Fibroblast of mammary gland (primary cell): ENCODE results near the gene PRF1.

Experiments
- DNase-seq: peaks from one replicate; pipeline ENCODE4 v3.0.0-alpha.2; 2010; ENCODE audit warnings: low read depth
- H3K4me3 ChIP-seq: 2 replicates; pipeline ENCODE4 v1.5.1; 2011; ENCODE audit warnings: low read depth, mild to moderate bottlenecking, low read length, moderate library complexity; ENCODE audit not compliant: control insufficient read depth
- TF ChIP-seq, protein P1 (sequence below): conservative IDR thresholded peaks from 2 replicates; pipeline ENCODE4 v1.5.1; 2011; ENCODE audit warnings: low read depth, low read length, inconsistent platforms; ENCODE audit not compliant: control insufficient read depth, insufficient read depth

The PRF1 gene

DNA sequence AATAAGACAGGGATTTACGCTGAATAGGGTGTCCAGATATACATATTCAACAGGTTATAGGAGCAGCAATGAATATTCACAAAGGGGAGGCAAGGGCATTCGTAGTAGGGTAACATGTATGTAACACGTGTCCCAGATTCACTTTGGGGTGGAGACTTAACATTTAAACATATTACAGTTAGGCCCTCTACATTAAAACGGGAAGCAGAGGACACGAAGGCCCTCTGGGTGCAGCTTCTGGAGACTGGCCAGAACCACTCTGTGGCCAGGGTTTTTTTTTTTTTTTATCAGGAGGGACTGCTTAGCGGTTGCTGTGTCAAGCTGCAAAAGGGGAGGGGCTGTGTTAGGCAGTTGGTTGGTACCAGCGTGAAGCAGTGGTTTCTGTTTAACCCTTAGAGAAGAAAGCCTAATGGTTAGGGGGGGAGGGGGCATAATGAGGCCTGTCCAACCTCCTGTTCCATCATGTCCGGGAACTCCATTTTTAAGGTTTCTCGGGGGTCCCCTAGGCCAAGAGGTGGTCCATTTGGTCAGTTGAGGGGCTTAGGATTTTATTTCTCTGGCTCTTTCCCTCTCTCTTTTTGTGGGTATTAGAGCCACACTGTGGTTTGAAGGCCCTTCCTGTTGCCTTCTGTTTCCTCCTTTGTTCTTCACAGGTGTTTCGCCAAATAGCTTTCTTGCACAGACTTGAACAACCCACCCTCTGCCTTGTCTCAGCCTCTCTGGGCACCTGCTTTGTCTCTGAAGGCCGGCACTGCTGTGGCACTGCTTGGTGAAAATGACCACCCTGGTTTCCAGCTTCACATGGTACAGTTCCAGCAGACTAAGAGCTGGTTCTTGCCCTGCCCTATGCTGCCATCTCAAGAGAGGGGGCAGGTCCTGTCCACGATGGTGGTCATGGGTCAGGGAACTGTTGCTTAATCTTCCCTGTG is 26.4 kb downstream of the PRF1 start:
- TF ChIP-seq, protein P1, sequence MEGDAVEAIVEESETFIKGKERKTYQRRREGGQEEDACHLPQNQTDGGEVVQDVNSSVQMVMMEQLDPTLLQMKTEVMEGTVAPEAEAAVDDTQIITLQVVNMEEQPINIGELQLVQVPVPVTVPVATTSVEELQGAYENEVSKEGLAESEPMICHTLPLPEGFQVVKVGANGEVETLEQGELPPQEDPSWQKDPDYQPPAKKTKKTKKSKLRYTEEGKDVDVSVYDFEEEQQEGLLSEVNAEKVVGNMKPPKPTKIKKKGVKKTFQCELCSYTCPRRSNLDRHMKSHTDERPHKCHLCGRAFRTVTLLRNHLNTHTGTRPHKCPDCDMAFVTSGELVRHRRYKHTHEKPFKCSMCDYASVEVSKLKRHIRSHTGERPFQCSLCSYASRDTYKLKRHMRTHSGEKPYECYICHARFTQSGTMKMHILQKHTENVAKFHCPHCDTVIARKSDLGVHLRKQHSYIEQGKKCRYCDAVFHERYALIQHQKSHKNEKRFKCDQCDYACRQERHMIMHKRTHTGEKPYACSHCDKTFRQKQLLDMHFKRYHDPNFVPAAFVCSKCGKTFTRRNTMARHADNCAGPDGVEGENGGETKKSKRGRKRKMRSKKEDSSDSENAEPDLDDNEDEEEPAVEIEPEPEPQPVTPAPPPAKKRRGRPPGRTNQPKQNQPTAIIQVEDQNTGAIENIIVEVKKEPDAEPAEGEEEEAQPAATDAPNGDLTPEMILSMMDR: no peak
- peak; percentile 33 for DNase-seq
- no peak overlapping the region for H3K4me3 ChIP-seq

DNA sequence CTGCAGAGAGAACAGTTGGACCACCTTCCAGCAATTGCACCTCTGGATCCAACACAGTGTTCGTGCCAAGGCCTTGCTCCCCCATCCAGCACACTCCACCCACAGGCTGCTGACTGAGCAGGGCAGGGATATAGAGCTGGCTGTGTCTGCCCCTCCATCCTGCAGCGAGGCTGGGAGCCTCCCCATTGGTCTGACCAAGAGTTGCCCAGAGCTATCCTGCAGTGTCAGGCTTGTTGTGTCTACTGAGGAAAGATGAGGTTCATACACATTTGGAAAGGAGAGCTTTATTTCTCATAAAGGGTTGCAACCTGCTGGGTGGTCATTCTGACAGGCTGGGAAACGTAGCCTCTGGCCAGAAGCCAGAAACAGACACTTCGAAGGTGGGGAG is 27.1 kb downstream of the PRF1 start:
- DNase-seq: no peak
- TF ChIP-seq, protein P1: no peak
- no peak overlapping the region for H3K4me3 ChIP-seq

DNA sequence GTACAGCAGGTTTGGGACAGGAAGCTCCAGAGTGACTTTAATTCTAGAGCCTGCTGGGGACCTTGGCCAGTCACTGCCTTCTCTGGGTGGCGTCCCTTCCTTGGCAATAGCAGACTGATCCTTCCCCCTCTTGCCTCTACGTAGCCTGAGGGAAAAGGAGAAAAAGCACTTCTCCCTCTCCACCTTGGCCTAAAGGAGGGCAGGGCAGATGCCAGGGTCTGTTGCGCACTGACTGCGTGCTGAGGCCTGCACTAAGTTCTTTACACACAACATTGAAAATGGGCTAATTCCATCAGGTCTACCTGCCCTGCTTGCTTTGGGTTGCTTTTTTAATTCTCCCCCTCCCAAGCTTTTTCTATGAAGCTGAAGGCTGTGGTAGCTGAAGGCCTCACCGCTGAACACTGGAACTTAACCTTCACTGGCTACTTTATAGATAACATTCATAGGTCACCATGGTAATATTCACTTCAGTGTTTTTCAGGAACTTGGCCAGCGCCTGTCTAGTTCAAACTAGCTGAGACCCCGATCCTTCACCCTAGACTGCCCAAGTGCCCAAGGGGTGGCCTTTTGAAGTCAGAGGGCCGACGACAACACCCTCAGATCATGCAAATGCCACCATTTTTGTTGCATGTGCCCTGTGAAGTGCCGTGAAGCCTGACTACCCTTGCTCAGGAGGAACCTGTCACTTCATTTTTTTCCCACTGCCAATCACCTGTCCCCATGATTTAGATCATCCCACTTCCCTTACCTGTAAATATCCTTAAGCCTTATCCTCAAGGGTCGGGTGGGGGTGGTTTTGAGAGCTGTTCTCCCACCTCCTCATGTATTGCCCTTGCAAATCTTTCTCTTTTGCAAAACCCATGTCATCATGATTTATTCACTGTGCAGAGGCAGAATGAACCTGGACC is 28.7 kb downstream of the PRF1 start:
- TF ChIP-seq, protein P1: no peak
- no peak overlapping the region for H3K4me3 ChIP-seq
- DNase-seq: no peak

DNA sequence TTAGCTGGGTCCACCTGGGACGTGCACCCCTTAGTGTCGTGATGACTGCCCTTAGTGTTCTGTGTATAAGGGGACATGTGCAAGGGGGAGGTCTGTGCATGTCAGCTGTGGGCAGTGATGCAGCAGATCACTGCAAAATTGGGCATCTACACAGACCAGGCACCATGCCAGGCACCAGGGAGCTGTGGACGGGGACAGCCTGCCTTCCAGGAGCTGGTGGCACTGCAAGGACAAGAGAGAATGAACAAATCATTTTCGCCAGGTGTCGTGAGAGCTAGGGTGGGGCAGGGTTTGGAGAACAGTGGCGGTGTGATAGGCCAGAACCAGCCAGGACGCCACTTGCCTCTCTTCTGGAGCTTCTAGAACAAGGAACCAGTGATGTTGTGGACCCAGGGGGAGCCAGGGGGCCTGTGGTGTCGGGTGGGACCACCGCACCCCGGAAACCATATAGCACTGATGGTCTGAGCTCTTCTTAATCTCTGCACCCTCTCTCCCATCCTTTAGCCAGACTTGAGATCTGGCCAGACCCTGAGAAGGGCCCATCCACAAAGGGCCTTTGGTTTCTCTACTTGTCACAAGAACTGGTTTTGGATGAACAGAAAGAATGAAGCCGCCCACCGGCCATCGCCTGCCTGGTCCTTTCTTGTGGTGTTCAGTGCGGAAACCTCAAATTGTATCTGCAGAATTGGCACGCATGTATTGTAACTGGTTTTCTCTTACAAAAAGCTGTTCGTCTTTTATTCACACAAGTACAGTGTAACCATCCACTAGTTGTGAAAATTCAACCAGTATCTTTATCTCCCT is 30.7 kb downstream of the PRF1 start:
- TF ChIP-seq, protein P1: no peak
- H3K4me3 ChIP-seq: no peak overlapping the region
- DNase-seq: no peak

DNA sequence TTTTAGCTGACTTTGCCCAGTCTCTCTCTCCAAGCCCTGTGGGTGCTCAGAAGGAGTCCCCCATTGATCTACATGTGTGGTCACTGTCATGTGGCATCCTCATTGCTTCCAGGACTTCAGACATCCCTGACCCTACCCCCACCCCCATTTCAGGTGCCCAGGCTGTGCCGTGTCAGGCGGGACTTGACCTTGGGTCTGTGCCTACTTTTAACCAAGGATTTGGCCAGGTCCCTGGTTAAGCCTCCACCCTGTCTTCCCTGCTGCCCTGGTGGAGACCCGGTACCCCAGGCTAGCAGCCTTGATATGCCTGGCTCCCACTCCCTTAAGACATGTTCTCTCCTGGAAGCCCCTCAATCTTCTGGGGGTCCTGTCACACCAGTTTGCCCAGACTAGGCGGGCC is 31.3 kb downstream of the PRF1 start:
- DNase-seq: no peak
- TF ChIP-seq, protein P1: no peak

DNA sequence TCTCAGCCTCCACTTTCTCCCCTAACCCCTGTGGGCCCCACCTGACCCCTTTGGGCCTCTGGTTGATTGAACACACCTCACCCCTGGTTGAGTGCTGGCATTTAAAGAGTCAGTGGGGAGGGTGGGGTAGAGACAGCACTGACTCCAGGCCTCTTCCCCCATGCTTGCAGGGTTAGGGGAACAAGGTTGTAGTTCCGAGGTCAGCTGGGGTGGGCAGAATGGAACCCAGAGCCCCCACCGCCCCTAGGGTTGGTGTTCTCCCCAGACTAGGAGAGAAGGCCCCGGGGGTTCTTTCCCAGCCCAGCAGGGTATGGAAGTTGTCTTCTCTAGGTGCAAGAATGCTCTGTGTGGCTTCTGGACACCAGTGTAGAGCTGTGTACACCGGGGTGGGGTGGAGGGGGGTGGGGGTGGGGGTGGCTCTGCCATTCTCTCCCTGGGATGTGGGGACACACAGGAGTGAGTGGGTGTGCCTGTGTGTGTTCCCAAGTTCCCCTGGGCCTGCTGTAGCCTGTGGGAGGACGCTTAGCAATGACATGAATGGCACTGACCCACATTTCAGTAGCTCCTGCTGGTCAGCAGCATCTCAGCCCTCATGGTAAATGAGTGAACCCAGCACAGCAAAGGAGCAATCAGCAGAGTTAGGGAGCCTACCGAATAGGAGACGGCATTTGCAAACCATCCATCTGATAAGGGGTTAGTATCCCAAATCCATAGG is 33.6 kb downstream of the PRF1 start:
- DNase-seq: no peak
- H3K4me3 ChIP-seq: no peak overlapping the region
- TF ChIP-seq, protein P1: no peak

More for the DNA sequence above, 31.3 kb downstream of the PRF1 start:
- no peak overlapping the region for H3K4me3 ChIP-seq
